ENCODE results near the gene PHAF1. TPM values are rescaled to one million over a fixed set of nuclear protein-coding genes. Genes with fewer than 3 reads are reported as not detected.

Gene PHAF1
- total RNA-seq, 4 donors from 2014 or later: 23.3 to 63.4 (median 48.9) TPM

GRCh38 chr16:67150833-67151396, 41.2 kb downstream of the PHAF1 start, which contains the start of gene B3GNT9:
TSS of gene B3GNT9 (minus strand) at chr16:67150998. CDS start at chr16:67150485, 513 bp downstream.
- Histone ChIP-seq H3K9me3 (no peaks in the 10 kb centered on the region), H3K4me1 (peaks cover 7 to 19% of the 10 kb centered on the region in 2 donors), H3K4me3 (peak within 1 kb of the TSS; percentile 60 to 82 (median 67)), H3K27me3 (peaks cover 3 to 12% (median 4%) of the 10 kb centered on the region in 3 donors), H3K36me3 (peaks cover 0 to 29% of the 10 kb centered on the region in 2 donors), H3K27ac (peak within 1 kb of the TSS; percentile 54 to 76 (median 70))
- intact Hi-C loops (cut with DNase I; ENCODE audit: low total_unique reads) (no loop called here), in situ Hi-C loops (cut with MboI; ENCODE audit: low sequenced_read_pairs in 4 of 4) (loop anchor here in 3 of 4 donors (10.0 kb wide), 3 partner anchors 136 to 186 kb away; partner anchors contain the start of gene CES3 (in 1 of the 3))
- TF ChIP-seq POLR2A (IDR thresholded peaks at IDR 0.05): peak in 1 of 2 donors; percentile 11
- no peak for TF ChIP-seq CTCF (IDR thresholded peaks at IDR 0.05 in 4 of 5, conservative IDR thresholded peaks at IDR 0.05 in 1 of 5)
- no peak for DNase-seq
- peak in 1 of 2 donors; percentile 33 for ATAC-seq

- intact Hi-C loops (cut with DNase I; ENCODE audit: low total_unique reads) (no loop called here), in situ Hi-C loops (cut with MboI; ENCODE audit: low sequenced_read_pairs in 4 of 4) (loop anchor here in 3 of 4 donors (10.0 kb wide), 3 partner anchors 137 to 187 kb away; partner anchors contain the start of gene CES3 (in 1 of the 3))
- H3K36me3 ChIP-seq: peaks cover 0 to 23% of the 10 kb centered on the region in 2 donors
- peaks cover 3 to 12% (median 4%) of the 10 kb centered on the region in 3 donors for H3K27me3 ChIP-seq
- DNase-seq (no peak), ATAC-seq (no peak)
- peak overlapping the region in 1 of 4 donors; percentile 60 for H3K4me3 ChIP-seq
- TF ChIP-seq CTCF (IDR thresholded peaks at IDR 0.05 in 4 of 5, conservative IDR thresholded peaks at IDR 0.05 in 1 of 5) (no peak), POLR2A (IDR thresholded peaks at IDR 0.05) (no peak)
- peak overlapping the region in 1 of 4 donors; percentile 73 for H3K27ac ChIP-seq
- no peaks in the 10 kb centered on the region for H3K9me3 ChIP-seq
- peaks cover 7 to 19% of the 10 kb centered on the region in 2 donors for H3K4me1 ChIP-seq
Observed at GRCh38 chr16:67151431-67152097, 41.8 kb downstream of the PHAF1 start.

GRCh38 chr16:67154578-67155294, 45.0 kb downstream of the PHAF1 start:
- in situ Hi-C loops (cut with MboI; ENCODE audit: low sequenced_read_pairs in 4 of 4) (loop anchor here (5.0 to 10.0 kb wide), 4 partner anchors 140 to 190 kb away; partner anchors contain the start of gene CES3 (in 1 of the 4)), intact Hi-C loops (cut with DNase I; ENCODE audit: low total_unique reads) (loop anchor here (1.0 to 2.0 kb wide), 5 partner anchors 44 to 260 kb away; no protein-coding TSS in a partner anchor)
- H3K36me3 ChIP-seq: no peaks in the 10 kb centered on the region
- no peak for TF ChIP-seq POLR2A (IDR thresholded peaks at IDR 0.05)
- TF ChIP-seq CTCF (IDR thresholded peaks at IDR 0.05 in 4 of 5, conservative IDR thresholded peaks at IDR 0.05 in 1 of 5): no peak
- peak overlapping the region in 2 of 4 donors; percentile 27 to 43 for H3K4me3 ChIP-seq
- H3K4me1 ChIP-seq: peaks cover 15 to 26% of the 10 kb centered on the region in 2 donors
- ATAC-seq (no peak), DNase-seq (no peak)
- no peaks in the 10 kb centered on the region for H3K9me3 ChIP-seq
- H3K27me3 ChIP-seq: peaks cover 3 to 10% (median 4%) of the 10 kb centered on the region in 3 donors
- no peak overlapping the region for H3K27ac ChIP-seq

- in situ Hi-C loops (cut with MboI; ENCODE audit: low sequenced_read_pairs in 4 of 4): loop anchor here (5.0 to 10.0 kb wide), 4 partner anchors 141 to 191 kb away; partner anchors contain the start of gene CES3 (in 1 of the 4)
- H3K4me3 ChIP-seq: peak overlapping the region in 2 of 4 donors; percentile 27 to 43
Observed at GRCh38 chr16:67155295-67156142, 45.8 kb downstream of the PHAF1 start.

More at GRCh38 chr16:67155295-67156142, 45.8 kb downstream of the PHAF1 start:
- TF ChIP-seq CTCF (IDR thresholded peaks at IDR 0.05 in 4 of 5, conservative IDR thresholded peaks at IDR 0.05 in 1 of 5): peak; percentile 81 to 100 (median 98)
- no peak for TF ChIP-seq POLR2A (IDR thresholded peaks at IDR 0.05)
- H3K4me1 ChIP-seq: peaks cover 15 to 23% of the 10 kb centered on the region in 2 donors
- intact Hi-C loops (cut with DNase I; ENCODE audit: low total_unique reads): loop anchor here (1.0 to 2.0 kb wide), 5 partner anchors 45 to 261 kb away; no protein-coding TSS in a partner anchor
- H3K36me3 ChIP-seq: no peaks in the 10 kb centered on the region
- no peak overlapping the region for H3K27ac ChIP-seq
- H3K9me3 ChIP-seq: no peaks in the 10 kb centered on the region
- DNase-seq (peak in 1 of 2 donors; percentile 75), ATAC-seq (peak; percentile 27 to 45)
- peaks cover 3 to 4% (median 3%) of the 10 kb centered on the region in 3 donors for H3K27me3 ChIP-seq

Data from gastrocnemius medialis (tissue), 4 donors.